ENCODE data around the gene ZBTB33.

Gene ZBTB33

GRCh38 chrX:120264341-120264740 is 13.7 kb downstream of the ZBTB33 start:
- DNase-seq (ENCODE audit: low read depth in 2 of 2): no peak

DNA sequence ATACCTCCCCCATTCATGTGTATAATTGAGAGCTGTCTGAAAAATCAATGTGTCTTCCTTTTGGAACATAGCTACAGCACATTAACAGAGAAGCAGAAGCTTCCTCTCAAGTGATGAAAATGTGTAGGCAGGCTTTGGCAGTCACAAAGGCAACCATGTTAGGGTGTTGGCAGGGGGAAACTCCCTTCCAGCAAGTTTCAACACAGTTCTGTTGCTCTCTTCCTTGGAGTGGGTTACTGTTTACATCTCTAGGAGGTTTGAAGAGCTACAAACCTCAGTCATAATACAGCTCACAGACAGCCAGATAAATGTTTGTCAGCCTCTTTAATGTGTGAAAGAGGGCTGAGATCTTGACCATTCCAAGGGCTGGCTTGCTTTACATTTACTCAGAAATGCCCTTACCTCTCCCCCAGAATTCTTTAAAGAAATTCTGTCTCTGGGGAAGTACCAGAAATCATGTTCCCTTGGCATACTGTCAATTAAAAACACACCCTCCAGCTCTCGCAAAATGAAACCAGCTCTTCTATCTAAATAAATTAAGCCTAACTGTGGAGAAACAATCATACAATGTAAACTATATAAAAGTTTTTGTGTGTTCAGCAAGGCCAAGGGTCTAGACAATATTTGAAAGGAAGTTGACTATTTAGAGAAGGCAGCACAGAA is 18.9 kb downstream of the ZBTB33 start:
- no peak for DNase-seq (ENCODE audit: low read depth in 2 of 2)

DNA sequence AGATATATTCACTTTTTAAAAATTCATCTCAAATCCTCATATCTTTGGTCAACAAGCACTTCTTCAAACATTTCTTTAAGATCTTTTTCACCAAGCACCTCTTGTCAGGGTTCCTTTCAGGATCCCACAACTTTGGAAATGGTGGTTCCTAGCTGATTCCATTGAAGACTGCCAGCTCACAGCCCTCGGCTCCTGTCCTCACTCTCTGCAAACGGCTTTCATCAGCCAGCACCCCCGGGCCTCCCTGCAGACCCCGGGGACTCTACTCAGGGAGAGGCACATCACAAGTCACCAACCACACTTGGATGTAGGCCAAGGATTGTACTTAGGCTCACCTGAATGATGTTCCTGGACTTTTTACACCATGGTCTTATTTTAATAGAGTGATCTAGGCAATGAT is 20.0 kb downstream of the ZBTB33 start:
- no peak for DNase-seq (ENCODE audit: low read depth in 2 of 2)

DNA sequence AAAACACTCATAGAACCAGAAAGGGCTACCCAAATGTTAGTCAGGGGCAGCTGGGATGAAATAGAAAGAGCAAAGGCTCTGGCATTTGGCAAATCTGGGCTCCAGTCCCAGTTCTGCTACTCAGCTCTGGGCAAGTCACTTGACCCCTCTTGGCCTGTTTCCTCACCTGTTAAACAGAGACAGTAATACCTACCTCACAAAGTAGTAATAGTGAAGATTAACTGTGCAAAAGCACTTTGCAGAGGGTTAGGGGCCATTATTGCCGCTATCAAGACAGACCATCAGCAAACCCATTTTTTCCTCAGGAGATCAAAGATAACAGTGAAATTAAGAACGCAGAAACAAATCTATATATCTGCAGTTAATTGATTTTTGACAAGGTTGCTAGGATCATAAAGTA is 20.6 kb downstream of the ZBTB33 start:
- DNase-seq (ENCODE audit: low read depth in 2 of 2): no peak

GRCh38 chrX:120274145-120274544 is 23.5 kb downstream of the ZBTB33 start:
- no peak for DNase-seq (ENCODE audit: low read depth in 2 of 2)

DNA sequence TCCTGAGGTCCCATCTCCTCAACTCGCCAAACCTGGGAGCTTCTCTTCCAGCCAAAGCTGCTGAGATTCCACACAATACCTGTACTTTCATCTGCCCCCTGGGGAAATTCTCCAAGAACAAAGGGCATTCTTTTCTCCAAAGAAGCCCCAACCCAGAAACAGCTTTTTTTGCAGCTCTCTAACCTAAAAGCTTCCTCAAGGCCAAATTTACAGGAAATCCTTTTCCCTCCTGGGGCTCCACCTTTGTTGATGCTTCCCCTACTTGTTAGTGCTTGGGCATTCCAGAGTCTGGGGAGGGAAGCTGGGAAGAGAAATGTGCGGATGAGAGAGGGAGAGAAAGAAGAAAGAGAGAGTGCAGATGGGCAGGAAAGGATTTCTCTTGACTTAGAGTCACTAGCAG is 24.3 kb downstream of the ZBTB33 start:
- no peak for DNase-seq (ENCODE audit: low read depth in 2 of 2)

- DNase-seq (ENCODE audit: low read depth in 2 of 2): no peak
Observed at GRCh38 chrX:120281021-120281624, 30.5 kb downstream of the ZBTB33 start.

- no peak for DNase-seq (ENCODE audit: low read depth in 2 of 2)
Observed at GRCh38 chrX:120281761-120282160, 31.1 kb downstream of the ZBTB33 start.

DNA sequence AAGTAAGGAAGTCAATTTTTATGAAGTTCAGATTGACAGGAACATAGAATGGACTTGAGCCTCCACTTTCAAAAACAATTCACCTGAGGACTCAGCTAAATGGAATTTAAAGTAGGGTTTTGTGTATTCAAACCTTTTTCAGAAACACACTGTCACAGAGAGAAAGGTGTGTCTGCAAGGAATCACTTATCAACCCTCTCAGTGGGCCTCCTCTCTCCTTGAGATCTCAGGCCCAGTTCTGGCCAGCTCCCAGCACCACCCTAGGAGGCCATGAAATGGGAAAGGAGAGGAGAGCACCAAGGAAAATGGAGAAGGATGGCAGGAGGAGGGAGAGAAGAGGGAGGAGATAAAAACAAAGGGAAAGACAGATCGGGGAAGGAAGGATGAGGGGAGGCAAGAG is 32.1 kb downstream of the ZBTB33 start:
- DNase-seq (ENCODE audit: low read depth in 2 of 2): no peak

DNA sequence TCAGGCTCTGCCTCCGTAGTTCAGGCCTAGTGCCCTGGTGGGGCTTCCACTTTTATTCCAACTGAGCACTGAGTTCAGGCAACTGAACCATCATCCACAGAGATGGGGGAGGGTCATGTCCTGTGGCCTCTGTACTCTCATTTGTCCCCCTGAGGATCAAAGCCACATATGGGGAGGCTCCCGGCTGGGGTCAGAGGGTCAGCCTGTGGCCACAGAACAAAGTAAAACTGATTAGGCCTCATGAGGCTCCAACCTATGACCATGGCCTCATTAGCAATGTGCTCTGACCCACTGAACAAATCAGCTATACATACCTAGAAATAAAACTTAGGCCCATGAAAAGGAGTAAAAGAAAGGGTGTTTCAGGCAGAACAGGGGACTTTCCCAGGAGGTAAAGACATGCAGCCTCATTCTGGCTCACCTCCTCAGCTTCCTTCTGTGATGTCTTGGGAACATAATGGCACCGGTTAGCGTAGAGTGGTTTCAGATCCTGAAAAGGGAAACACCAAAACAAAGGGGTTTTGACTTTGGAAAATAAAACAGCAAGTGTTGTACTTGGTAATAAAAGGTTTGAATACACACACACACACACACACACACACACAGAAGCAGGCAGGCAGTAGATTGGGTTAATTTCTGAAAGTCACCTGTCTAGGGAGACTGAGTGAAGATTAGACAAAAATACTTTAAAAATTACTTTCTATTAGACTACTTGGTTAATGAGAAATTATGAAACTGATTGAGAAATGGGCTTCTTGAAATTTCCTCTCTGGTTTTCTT is 36.3 kb downstream of the ZBTB33 start:
- DNase-seq (ENCODE audit: low read depth in 2 of 2): no peak

DNA sequence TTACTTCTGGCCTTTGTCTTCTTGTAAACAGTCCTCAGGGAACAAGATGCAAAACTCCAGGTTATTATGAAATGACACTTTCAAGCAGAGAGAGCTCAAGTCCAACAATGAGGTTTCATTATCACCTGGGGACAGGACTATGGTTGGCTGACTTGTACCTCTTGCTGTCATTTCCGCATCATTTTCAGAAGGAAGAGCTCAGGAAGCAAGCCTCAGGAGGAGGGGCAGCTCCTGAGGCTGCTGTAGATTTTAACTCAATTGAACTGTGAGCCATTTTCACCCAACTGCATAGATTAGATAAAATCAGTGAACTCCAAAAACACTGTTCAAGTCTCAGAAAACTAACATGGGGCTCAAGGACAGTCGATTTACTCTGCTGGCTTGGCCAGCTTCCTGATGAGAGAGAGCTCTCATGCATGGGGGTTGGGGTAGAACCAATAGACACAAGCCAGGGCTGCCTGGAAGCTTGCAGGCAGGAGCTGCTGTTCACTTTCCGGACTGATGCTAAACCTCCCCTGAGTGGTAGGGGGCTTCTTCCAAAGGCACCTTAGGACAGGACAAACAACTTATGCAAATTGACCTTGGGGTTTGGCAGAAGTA is 37.0 kb downstream of the ZBTB33 start:
- DNase-seq (ENCODE audit: low read depth in 2 of 2): no peak

- no peak for DNase-seq (ENCODE audit: low read depth in 2 of 2)
Observed at GRCh38 chrX:120290107-120290506, 39.5 kb downstream of the ZBTB33 start.

GRCh38 chrX:120291211-120291610 is 40.6 kb downstream of the ZBTB33 start:
- DNase-seq (ENCODE audit: low read depth in 2 of 2): no peak

- DNase-seq (ENCODE audit: low read depth in 2 of 2): no peak
Observed at GRCh38 chrX:120293015-120293414, 42.4 kb downstream of the ZBTB33 start.

DNA sequence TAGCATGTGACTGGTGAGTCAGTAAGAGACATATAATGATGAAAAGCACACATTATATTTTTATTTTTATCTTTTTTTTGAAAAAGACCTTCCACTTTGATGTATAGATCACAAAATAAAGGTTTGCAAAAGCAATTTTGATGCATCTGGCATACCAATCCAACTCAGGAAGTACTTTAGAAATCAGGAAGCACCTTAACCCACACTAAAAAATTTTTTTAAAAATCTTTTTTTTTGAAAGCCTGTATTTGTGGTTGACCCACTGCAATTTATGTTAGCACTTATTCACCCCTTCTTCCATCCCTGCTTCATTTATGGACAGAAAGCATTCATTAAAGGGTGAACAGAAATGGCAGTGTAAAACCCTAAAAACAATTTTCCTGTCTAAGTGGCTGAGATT is 44.0 kb downstream of the ZBTB33 start:
- DNase-seq (ENCODE audit: low read depth in 2 of 2): no peak

DNA sequence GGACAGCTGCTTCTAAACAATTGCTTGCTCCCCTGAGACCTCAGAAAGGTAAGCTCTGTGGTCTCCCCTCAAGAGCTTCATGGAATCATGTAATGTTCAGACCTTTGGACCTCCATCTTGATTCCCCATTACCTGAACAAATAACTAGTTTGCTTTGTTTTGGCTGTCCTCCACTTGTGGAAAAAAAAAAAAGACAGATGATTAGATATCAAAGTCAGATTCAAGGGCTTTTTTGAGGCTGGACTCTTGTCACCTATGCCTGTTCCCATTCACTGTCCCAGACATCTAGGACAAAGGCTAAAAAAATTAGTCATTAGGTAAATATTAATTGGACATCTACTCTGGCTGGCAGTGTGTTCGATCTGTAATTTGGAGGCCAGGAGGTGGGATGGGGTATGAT is 47.3 kb downstream of the ZBTB33 start:
- DNase-seq (ENCODE audit: low read depth in 2 of 2): no peak

DNA sequence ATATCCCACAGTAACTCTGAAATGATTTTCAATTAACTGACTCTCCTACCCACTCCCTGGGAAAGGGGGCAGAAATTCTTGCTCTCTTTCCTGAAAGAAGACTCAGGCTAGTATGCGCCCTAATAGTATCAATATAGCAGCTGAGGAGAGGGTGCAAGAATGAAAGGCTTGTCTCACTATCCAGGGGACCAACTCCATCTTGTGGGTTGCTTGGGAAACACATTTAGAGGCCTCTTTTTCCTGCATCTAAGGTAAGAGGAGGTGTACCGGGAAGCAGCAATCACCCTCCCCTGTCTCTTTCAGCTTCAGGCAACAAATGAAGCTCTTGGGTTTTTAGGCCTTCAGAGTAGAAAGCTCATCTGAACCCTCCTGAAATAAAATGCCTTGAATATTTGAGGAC is 49.3 kb downstream of the ZBTB33 start:
- DNase-seq (ENCODE audit: low read depth in 2 of 2): no peak

DNA sequence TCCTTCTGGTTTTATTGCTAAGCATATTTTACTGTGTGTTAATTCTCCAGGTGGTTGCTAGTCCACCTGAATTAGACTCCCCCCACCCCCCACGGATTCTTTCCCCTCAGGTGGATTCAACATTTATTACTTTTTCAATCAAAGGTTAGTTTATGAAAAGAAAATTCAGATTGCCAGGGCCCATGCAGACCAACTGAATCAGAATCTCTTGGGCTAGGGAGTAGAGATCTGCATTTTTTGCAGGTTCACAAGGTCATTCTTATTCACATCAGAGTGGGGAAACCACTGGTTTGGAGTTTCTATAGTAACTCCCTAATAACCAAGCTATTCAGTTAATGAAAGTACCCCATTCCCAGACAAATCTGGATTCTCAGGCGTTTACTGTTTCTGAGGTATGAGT is 50.9 kb downstream of the ZBTB33 start:
- no peak for DNase-seq (ENCODE audit: low read depth in 2 of 2)

- DNase-seq (ENCODE audit: low read depth in 2 of 2): no peak
Observed at GRCh38 chrX:120301960-120302359, 51.3 kb downstream of the ZBTB33 start.

DNA sequence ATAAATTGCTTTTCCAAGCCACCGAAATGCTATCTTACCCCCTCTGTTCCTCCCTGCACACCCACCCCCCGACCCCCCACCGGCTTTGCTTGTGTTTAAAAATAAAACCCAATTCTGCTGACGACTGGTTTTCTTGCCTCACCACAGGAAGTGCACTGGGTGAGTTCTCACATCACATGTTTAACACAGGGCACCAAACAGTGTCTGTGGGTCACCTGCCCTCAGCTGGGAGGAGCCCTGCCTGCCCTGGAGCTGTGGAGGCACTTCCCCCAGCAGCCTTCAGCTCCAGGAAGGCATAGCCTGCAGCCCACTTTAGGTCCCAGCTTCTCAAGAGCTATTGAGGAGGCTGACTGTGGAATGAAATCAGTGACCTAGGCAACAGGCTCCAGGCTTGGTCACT is 51.8 kb downstream of the ZBTB33 start:
- DNase-seq (ENCODE audit: low read depth in 2 of 2): no peak

- DNase-seq (ENCODE audit: low read depth in 2 of 2): no peak
Observed at GRCh38 chrX:120304256-120304655, 53.6 kb downstream of the ZBTB33 start.

GRCh38 chrX:120305531-120306141 is 55.0 kb downstream of the ZBTB33 start:
- no peak for DNase-seq (ENCODE audit: low read depth in 2 of 2)
